Fibroblast of the aortic adventitia (primary cell): ENCODE data around the gene MCM6. TPM values are rescaled to one million over a fixed set of nuclear protein-coding genes. Genes with fewer than 3 reads are reported as not detected.
"Not testable (repeated sequence)": the region's sequence is repeated elsewhere in the genome, so short reads cannot be mapped to it uniquely, and the experiment has no call there.

Experiments used
- DNase-seq: peaks from one replicate; pipeline ENCODE4 v3.0.0-alpha.2; 2010; ENCODE audit warnings: low read depth
- H3K4me3 ChIP-seq: 2 replicates; pipeline ENCODE4 v1.5.1; 2011; ENCODE audit warnings: low read depth, mild to moderate bottlenecking, control low read depth, low read length, moderate library complexity
- CTCF ChIP-seq: IDR thresholded peaks from 2 replicates; pipeline ENCODE4 v1.5.1; 2011; ENCODE audit warnings: mild to moderate bottlenecking, low read length, control low read depth, inconsistent platforms; ENCODE audit not compliant: insufficient read depth
- total RNA-seq: library from RNA; depleted of rRNA; stranded (reverse); fragments of >200 nt; gene quantifications from 2 replicates; pipeline ENCODE4 v1.2.3, GENCODE V29; 2012; ENCODE audit warnings: low replicate concordance

Gene MCM6
- total RNA-seq, 1 donor, result 39.1 TPM

- no peak for TF ChIP-seq CTCF
- no peak for DNase-seq
These were observed 14.6 kb upstream of the MCM6 start for GRCh38 chr2:135890835-135891234.

GRCh38 chr2:135890149-135890548 is 13.9 kb upstream of the MCM6 start:
- no peak for DNase-seq
- TF ChIP-seq CTCF, result no peak

More at GRCh38 chr2:135890835-135891234, 14.6 kb upstream of the MCM6 start:
- no peak overlapping the region for H3K4me3 ChIP-seq

GRCh38 chr2:135888587-135888986 is 12.3 kb upstream of the MCM6 start:
- H3K4me3 ChIP-seq, DNase-seq: not testable (repeated sequence)

More at GRCh38 chr2:135890149-135890548, 13.9 kb upstream of the MCM6 start:
- no peak overlapping the region for H3K4me3 ChIP-seq

- no peak for DNase-seq
- no peak overlapping the region for H3K4me3 ChIP-seq
- TF ChIP-seq CTCF, result no peak
These were observed 9.5 kb upstream of the MCM6 start for GRCh38 chr2:135885709-135886108.

GRCh38 chr2:135882415-135882814 is 6.2 kb upstream of the MCM6 start:
- no peak overlapping the region for H3K4me3 ChIP-seq
- no peak for TF ChIP-seq CTCF
- no peak for DNase-seq

- not testable (repeated sequence) for DNase-seq
- peak overlapping the region; percentile 82 for H3K4me3 ChIP-seq
These were observed 527 bp upstream of the MCM6 start for GRCh38 chr2:135876770-135877169.

GRCh38 chr2:135875491-135876065 is 665 bp downstream of the MCM6 start:
- TF ChIP-seq CTCF, result no peak
- H3K4me3 ChIP-seq, result peak overlapping the region; percentile 82
- peak; percentile 54 for DNase-seq

GRCh38 chr2:135874777-135875365 is 1.4 kb downstream of the MCM6 start:
- H3K4me3 ChIP-seq, result peak overlapping the region; percentile 82
- peak; percentile 1 for DNase-seq

More at GRCh38 chr2:135874777-135875365, 1.4 kb downstream of the MCM6 start:
- TF ChIP-seq CTCF, result no peak
